CD1c-positive myeloid dendritic cell (primary cell): ENCODE measurements around the gene CCDC83.
"Not testable (repeated sequence)": the region's sequence is repeated elsewhere in the genome, so short reads cannot be mapped to it uniquely, and the experiment has no call there.

Source experiments
- DNase-seq: peaks from one replicate; pipeline ENCODE4 v3.0.0-alpha.2; 2016; ENCODE audit errors: extremely low spot score

CCDC83 gene

DNA sequence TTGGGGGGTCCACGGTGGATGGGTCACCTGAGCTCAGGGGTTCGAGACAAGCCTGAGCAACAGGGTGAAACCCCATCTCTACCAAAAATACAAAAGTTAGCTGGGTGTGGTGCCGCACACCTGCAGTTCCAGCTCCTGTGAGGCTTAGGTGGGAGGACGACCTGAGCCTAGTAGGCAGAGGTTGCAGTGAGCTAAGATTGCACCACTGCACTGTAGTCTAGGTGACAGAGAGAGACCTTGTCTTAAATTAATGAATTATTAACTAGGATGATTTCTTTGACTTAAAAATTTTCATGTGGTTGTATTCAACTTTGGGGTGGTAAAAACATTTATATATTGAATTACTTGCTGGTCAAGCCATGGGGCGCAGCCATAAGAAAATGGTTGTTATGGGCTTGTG is 33.9 kb downstream of the CCDC83 start:
- DNase-seq, result no peak

DNA sequence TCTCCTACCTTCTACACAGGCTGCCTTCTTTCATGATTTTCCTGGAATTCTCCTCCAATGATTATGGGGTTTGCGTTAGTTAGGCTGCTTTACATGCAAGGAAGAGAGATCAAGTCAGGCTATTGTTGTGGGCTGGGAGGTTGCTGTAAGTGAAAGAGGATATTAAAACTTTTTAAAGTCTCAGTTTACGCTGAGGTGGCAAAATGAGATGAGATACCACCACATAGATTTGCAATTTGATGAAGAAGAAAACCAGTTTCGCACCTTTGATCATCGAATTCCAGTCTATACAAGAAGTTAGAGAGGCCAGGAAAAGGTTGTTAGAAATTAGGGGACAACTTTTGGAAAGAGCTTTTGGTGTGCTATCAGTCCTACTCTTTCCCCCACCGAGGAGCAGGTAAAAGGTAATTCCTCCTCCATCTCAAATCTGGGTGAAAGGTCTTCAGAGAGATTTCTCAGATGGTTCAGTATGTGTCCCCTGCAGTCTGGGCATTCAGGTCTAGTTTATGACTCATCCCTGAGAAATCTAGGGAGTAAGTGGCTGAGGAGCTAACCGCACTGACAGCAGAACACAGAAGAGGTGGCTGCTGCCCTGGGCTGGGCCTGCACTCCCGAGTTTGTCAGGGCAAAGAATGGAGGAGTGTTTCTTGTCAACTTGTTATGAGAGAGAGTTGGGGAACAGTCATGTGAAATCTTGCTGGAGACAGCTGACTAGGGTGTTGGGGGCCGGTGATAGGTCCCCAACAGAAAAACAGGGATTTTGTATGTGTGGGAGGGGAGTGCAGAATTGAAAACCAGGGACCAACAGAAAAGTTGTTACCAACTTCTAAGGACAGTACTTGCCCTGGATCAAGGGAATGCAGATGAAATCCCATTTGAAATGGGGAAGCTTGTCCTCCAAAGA is 34.7 kb downstream of the CCDC83 start:
- DNase-seq, result no peak

DNA sequence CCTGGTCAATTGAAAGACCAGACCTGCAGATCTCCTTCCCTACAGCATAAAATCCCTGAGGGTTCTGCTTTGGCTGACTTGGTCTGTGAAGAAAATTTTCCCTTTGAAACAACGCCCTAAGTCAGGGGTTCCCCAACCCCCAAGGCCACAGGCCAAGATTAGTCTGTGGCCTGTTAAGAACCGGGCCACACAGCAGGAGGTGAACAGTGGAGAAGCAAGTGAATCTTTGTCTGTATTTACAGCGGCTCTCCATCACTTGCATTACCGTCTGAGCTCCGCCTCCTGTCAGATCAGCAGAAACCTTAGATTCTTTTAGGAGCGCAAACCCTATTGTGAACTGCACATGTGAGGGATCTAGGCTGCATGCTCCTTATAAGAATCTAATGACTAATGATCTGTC is 38.2 kb downstream of the CCDC83 start:
- no peak for DNase-seq

GRCh38 chr11:85896876-85897275 is 41.7 kb downstream of the CCDC83 start:
- DNase-seq, result no peak

- no peak for DNase-seq
Measured at GRCh38 chr11:85898456-85898855, 43.3 kb downstream of the CCDC83 start.

GRCh38 chr11:85902353-85902752 is 47.2 kb downstream of the CCDC83 start:
- no peak for DNase-seq

GRCh38 chr11:85903406-85903805 is 48.2 kb downstream of the CCDC83 start:
- no peak for DNase-seq

DNA sequence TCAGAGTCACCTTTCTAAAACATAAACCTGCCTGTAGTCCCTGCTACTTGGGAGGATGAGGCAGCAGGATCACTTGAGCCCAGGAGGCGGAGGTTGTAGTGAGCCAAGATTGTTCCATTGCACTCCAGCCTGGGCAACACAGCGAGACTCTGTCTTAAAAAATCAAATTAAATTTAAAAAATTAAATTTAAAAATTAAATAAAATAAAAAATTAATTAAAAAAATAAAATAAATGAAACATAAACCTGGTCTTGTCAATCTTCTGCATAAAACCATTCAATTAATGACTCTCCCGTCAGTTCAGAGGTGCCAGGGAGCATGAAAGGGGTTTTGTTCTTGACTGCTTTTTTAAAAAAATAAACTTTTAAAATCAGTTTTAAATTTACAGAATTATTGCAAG is 48.6 kb downstream of the CCDC83 start:
- DNase-seq, result no peak

DNA sequence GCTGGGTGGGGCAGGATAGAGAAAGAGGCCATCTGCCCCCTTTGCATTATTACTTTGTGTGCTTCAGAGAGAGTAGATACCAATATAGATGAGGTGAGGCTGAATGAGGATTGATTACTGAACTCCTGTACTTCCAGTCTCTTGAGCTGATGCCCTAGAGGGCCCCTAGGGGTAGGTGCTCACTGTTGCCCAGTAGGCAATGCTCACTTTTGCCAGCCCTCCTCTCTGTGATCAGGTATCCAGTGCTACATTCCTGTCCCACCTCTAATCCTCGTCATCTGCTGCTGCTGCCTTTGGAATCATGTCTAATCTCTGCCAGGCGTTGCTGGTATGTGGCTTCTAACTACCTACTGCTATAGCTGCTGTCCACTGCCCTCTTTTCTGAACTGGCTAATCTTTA is 57.2 kb downstream of the CCDC83 start:
- no peak for DNase-seq

- peak; percentile 65 for DNase-seq
Measured at GRCh38 chr11:85913513-85913912, 58.3 kb downstream of the CCDC83 start.

DNA sequence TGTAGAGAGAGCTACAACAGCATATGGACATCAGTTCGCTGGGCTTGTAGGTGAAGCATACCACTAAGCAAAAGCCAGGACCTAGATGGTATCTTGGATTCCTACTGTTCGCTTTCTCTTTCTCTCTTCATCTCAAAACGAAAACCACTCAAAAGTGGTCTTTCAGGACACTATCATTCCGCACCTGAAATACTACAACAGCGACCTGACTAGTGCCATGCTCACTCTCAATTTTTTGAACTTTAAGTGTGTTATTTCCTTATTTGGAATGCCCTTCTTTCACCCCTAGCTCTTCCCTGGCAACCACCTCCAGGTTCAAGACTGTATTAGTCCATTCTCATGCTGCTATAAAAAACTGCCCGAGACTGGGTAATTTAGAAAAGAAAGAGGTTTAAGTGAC is 59.2 kb downstream of the CCDC83 start:
- DNase-seq, result no peak

GRCh38 chr11:85918910-85919794 is 64.0 kb downstream of the CCDC83 start:
- DNase-seq, result no peak

- DNase-seq, result no peak
Measured at GRCh38 chr11:85922367-85922766, 67.2 kb downstream of the CCDC83 start.

GRCh38 chr11:85923455-85923854 is 68.3 kb downstream of the CCDC83 start:
- no peak for DNase-seq

DNA sequence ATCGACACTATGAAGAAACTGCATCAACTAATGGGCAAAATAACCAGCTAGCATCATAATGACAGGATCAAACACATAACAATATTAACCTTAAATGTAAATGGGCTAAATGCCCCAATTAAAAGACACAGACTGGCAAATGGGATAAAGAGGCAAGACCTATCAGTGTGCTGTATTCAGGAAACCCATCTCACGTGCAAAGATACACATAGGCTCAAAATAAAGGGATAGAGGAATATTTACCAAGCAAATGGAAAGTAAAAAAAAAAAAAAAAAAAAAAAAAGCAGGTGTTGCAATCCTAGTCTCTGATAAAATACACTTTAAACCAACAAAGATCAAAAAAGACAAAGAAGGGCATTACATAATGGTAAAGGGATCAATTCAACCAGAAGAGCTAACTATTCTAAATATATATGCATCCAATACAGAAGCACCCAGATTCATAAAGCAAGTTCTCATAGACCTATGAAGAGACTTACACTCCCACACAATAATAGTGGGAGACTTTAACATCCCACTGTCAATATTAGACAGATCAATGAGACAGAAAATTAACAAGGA is 71.6 kb downstream of the CCDC83 start:
- DNase-seq, result not testable (repeated sequence)

DNA sequence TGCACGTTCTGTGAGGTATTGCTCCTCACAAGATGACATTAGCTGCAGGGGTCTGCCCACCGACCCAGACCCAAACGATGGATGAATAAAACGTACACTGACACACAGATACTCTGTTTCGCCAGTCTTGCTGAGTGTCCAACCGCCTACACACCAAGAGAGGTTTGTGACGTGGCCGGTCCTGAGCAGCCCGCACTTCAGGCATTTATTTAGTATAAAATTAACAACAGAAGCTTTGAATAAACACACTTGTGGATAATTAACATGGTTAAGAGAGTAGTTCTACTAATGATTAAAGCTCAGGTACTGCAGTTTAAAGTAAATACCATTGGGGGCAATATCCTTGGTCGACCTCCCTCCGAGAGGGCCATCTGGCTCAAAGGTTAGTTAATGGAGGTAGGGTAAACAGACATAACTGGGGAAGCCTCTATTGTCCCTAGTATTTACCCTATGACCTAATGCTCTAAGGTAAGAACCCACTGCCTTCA is 75.7 kb downstream of the CCDC83 start:
- DNase-seq, result no peak

GRCh38 chr11:85934596-85935169 is 79.5 kb downstream of the CCDC83 start:
- no peak for DNase-seq

DNA sequence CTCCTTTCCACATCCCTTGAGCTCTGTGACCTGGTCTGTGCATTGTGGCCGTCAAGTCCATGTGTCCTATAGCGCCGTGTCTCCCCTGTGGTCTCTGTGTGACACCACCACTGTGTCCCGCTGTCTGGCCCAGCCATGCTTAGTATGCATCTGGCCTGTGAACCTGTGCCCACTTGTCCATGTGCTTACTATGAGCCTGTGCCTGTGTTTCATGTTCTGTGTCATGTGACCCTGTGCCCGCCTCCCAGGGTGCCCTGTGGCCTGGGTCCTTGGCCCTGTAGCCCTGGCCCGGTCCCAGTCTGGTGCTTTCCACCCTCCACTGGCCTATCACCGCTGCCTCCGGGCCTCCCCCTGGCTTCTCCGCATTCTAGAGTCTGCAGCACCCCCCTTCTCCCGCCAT is 80.6 kb downstream of the CCDC83 start:
- no peak for DNase-seq

DNA sequence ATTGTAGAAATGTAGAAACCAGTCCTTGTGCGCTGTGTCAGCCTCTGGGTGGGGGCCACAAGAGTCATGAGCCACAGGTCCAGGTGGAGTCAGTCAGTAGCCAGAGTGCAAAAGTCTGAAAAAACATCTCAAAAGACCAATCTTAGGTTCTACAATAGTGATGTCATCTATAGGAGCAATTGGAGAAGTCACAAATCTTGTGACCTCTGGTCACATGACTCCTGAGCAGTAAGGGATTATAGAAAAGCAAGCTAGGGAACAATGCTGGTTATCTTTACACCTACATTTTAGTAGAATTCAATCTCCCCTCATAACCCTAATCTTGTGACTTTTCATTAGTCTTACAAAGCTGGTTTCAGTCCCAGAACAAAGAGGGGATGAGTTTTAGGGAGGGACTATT is 82.7 kb downstream of the CCDC83 start:
- peak; percentile 63 for DNase-seq

DNA sequence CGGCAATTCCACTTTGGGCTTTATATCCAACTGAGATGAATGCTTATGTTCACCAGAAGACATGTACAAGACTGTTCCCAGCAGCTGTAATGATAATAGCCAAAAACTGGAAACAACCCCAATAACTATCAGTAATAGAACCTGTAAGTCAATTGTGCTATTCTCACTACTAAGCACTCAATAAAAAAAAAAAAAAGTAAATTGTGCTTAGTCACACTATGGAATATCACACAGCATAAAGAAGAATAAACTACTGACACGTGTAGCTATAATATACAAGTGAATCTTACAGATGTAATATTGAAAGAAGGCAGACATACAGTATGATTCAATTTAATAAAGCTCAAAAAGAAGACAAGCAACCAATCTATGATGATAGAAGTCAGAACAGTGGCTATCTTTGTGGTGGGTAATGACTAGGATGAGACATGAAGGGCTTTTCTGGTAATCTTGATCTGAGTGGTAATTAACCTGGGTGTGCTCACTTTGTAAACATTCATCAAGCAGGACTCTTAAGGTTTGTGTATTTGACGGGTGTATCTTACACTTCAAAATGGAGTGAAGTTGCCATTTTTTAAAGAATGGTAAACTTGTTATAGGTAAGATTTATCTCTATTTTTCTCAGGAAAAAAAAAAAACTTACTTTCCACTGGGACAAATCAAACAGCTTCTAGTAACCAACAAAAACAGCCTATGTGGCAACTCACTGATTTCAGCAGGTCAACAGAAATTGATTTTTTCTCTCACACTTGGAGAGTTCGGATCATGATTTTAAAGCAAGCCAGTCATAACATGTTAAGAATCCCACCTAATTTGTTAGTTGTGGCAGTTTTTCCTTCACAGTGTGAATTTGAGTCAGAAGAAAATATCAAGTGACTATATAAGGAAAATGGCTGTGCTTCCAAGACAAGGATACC is 84.2 kb downstream of the CCDC83 start:
- no peak for DNase-seq
